Activated T-helper 17 cell treated with anti-CD3 and anti-CD28 coated beads, Interleukin-2, amount 50 U/mL, for 72 hours (primary cell): ENCODE data around the gene ADAMTS12. TPM values are rescaled to one million over a fixed set of nuclear protein-coding genes. Genes with fewer than 3 reads are reported as not detected.

Experiments
- ATAC-seq: fragments of 150-1000 bp; cut with Tn5 transposase; replicated peaks from 2 replicates; pipeline ENCODE4 v1.10.0; 2021; ENCODE audit warnings: mild to moderate bottlenecking, moderate library complexity
- H3K27ac Mint-ChIP-seq: one replicate; pipeline ENCODE4 v1.8.0; 2022; ENCODE audit warnings: mixed read lengths
- H3K27me3 Mint-ChIP-seq: one replicate; pipeline ENCODE4 v1.8.0; 2022; ENCODE audit warnings: mixed read lengths
- H3K36me3 Mint-ChIP-seq: one replicate; pipeline ENCODE4 v1.8.0; 2022; ENCODE audit warnings: low read depth, mild to moderate bottlenecking, mixed read lengths
- H3K4me1 Mint-ChIP-seq: one replicate; pipeline ENCODE4 v1.8.0; 2022; ENCODE audit warnings: mixed read lengths
- H3K4me3 Mint-ChIP-seq: one replicate; pipeline ENCODE4 v1.8.0; 2022; ENCODE audit warnings: mild to moderate bottlenecking, mixed read lengths
- H3K9me3 Mint-ChIP-seq: one replicate; pipeline ENCODE4 v1.8.0; 2022; ENCODE audit warnings: mixed read lengths
- total RNA-seq, 2 donors: library from RNA; stranded (reverse); gene quantifications; one replicate each; pipeline ENCODE4 v1.2.3, GENCODE V29; 2022

ADAMTS12 gene
- total RNA-seq, 2 donors from 2014 or later, result not detected

- no peak overlapping the region for H3K27ac Mint-ChIP-seq
- peaks cover 4% of the 10 kb centered on the region for H3K4me1 Mint-ChIP-seq
- ATAC-seq, result no peak
- H3K4me3 Mint-ChIP-seq, result no peak overlapping the region
- H3K9me3 Mint-ChIP-seq, result no peaks in the 10 kb centered on the region
- no peaks in the 10 kb centered on the region for H3K27me3 Mint-ChIP-seq
- no peaks in the 10 kb centered on the region for H3K36me3 Mint-ChIP-seq
Measured at GRCh38 chr5:33488558-33489355, 403.0 kb downstream of the ADAMTS12 start.

GRCh38 chr5:33487236-33487635 lies 404.6 kb downstream of the ADAMTS12 start:
- peaks cover 10% of the 10 kb centered on the region for H3K36me3 Mint-ChIP-seq
- no peak overlapping the region for H3K27ac Mint-ChIP-seq
- ATAC-seq, result no peak
- no peaks in the 10 kb centered on the region for H3K9me3 Mint-ChIP-seq
- no peaks in the 10 kb centered on the region for H3K27me3 Mint-ChIP-seq
- peaks cover 4% of the 10 kb centered on the region for H3K4me1 Mint-ChIP-seq
- no peak overlapping the region for H3K4me3 Mint-ChIP-seq

GRCh38 chr5:33482335-33482734 lies 409.5 kb downstream of the ADAMTS12 start:
- H3K4me1 Mint-ChIP-seq, result peaks cover 4% of the 10 kb centered on the region
- peaks cover 33% of the 10 kb centered on the region for H3K36me3 Mint-ChIP-seq
- no peak overlapping the region for H3K4me3 Mint-ChIP-seq
- H3K27me3 Mint-ChIP-seq, result no peaks in the 10 kb centered on the region
- no peak overlapping the region for H3K27ac Mint-ChIP-seq
- no peaks in the 10 kb centered on the region for H3K9me3 Mint-ChIP-seq
- ATAC-seq, result no peak

- H3K27me3 Mint-ChIP-seq, result no peaks in the 10 kb centered on the region
- H3K4me3 Mint-ChIP-seq, result no peak overlapping the region
- no peak for ATAC-seq
- H3K9me3 Mint-ChIP-seq, result no peaks in the 10 kb centered on the region
- H3K36me3 Mint-ChIP-seq, result peaks cover 47% of the 10 kb centered on the region
- no peak overlapping the region for H3K27ac Mint-ChIP-seq
- peaks cover 4% of the 10 kb centered on the region for H3K4me1 Mint-ChIP-seq
Measured at GRCh38 chr5:33480876-33481275, 410.9 kb downstream of the ADAMTS12 start.

GRCh38 chr5:33479311-33479710 lies 412.5 kb downstream of the ADAMTS12 start:
- no peak overlapping the region for H3K27ac Mint-ChIP-seq
- no peaks in the 10 kb centered on the region for H3K27me3 Mint-ChIP-seq
- H3K4me1 Mint-ChIP-seq, result no peaks in the 10 kb centered on the region
- no peak overlapping the region for H3K4me3 Mint-ChIP-seq
- H3K36me3 Mint-ChIP-seq, result peaks cover 63% of the 10 kb centered on the region
- no peak for ATAC-seq
- H3K9me3 Mint-ChIP-seq, result no peaks in the 10 kb centered on the region

- H3K4me3 Mint-ChIP-seq, result no peak overlapping the region
- no peak overlapping the region for H3K27ac Mint-ChIP-seq
- no peaks in the 10 kb centered on the region for H3K9me3 Mint-ChIP-seq
- no peak for ATAC-seq
- H3K27me3 Mint-ChIP-seq, result no peaks in the 10 kb centered on the region
- no peaks in the 10 kb centered on the region for H3K4me1 Mint-ChIP-seq
- H3K36me3 Mint-ChIP-seq, result peaks cover 72% of the 10 kb centered on the region
Measured at GRCh38 chr5:33477816-33478215, 414.0 kb downstream of the ADAMTS12 start.

GRCh38 chr5:33476992-33477391 lies 414.8 kb downstream of the ADAMTS12 start:
- Mint-ChIP-seq H3K9me3 (no peaks in the 10 kb centered on the region), H3K27ac (no peak overlapping the region)

GRCh38 chr5:33475706-33476105 lies 416.1 kb downstream of the ADAMTS12 start:
- H3K4me3 Mint-ChIP-seq, result no peak overlapping the region
- no peak for ATAC-seq
- H3K27me3 Mint-ChIP-seq, result no peaks in the 10 kb centered on the region

More at GRCh38 chr5:33476992-33477391, 414.8 kb downstream of the ADAMTS12 start:
- Mint-ChIP-seq H3K27me3 (no peaks in the 10 kb centered on the region), H3K4me1 (no peaks in the 10 kb centered on the region), H3K4me3 (no peak overlapping the region), H3K36me3 (peaks cover 75% of the 10 kb centered on the region)
- no peak for ATAC-seq

GRCh38 chr5:33474931-33475499 lies 416.8 kb downstream of the ADAMTS12 start:
- ATAC-seq, result no peak
- H3K9me3 Mint-ChIP-seq, result no peaks in the 10 kb centered on the region
- no peak overlapping the region for H3K4me3 Mint-ChIP-seq
- H3K36me3 Mint-ChIP-seq, result peaks cover 95% of the 10 kb centered on the region
- no peaks in the 10 kb centered on the region for H3K27me3 Mint-ChIP-seq
- H3K4me1 Mint-ChIP-seq, result no peaks in the 10 kb centered on the region
- H3K27ac Mint-ChIP-seq, result no peak overlapping the region

More at GRCh38 chr5:33475706-33476105, 416.1 kb downstream of the ADAMTS12 start:
- H3K9me3 Mint-ChIP-seq, result no peaks in the 10 kb centered on the region
- peaks cover 88% of the 10 kb centered on the region for H3K36me3 Mint-ChIP-seq
- no peak overlapping the region for H3K27ac Mint-ChIP-seq
- no peaks in the 10 kb centered on the region for H3K4me1 Mint-ChIP-seq

GRCh38 chr5:33474004-33474403 lies 417.8 kb downstream of the ADAMTS12 start:
- no peaks in the 10 kb centered on the region for H3K9me3 Mint-ChIP-seq
- no peak overlapping the region for H3K4me3 Mint-ChIP-seq
- no peaks in the 10 kb centered on the region for H3K4me1 Mint-ChIP-seq
- H3K27ac Mint-ChIP-seq, result no peak overlapping the region
- peaks cover 98% of the 10 kb centered on the region for H3K36me3 Mint-ChIP-seq
- ATAC-seq, result no peak
- no peaks in the 10 kb centered on the region for H3K27me3 Mint-ChIP-seq

Other genes with a start within 250 kb of the ADAMTS12 start
- not detected for gene RXFP3, start 44.4 kb upstream of the ADAMTS12 start, total RNA-seq
- not detected for gene SLC45A2, start 92.7 kb upstream of the ADAMTS12 start, total RNA-seq
- 1 to 10 TPM; 5.4 to 6.6 TPM for gene AMACR, start 116.1 kb upstream of the ADAMTS12 start, total RNA-seq
- 1 to 10 TPM; 2.7 to 5.4 TPM for gene C1QTNF3, start 151.2 kb upstream of the ADAMTS12 start, total RNA-seq